ENCODE measurements around the gene SMAD4. TPM values are rescaled to one million over a fixed set of nuclear protein-coding genes. Genes with fewer than 3 reads are reported as not detected.

SMAD4 gene
- polyA plus RNA-seq, 2 of the 4 experiments (the other 2 are of a cell fraction), result 52.1 to 107 TPM

GRCh38 chr18:51076503-51076902 lies 46.5 kb downstream of the SMAD4 start:
- FAIRE-seq (no peak), DNase-seq (ENCODE audit: low read depth in 1 of 2, low spot score in 1 of 2) (no peak), ATAC-seq (no peak)
- WGBS (ENCODE audit: missing lambda C conversion rate), result 94% methylated on average over 4 of the region's 4 CpGs
- Histone ChIP-seq H3K9me3 (no peaks in the 10 kb centered on the region), H3K4me3 (no peak overlapping the region), H3K4me2 (no peak overlapping the region), H3K27ac (no peak overlapping the region), H3K4me1 (no peaks in the 10 kb centered on the region)
- CTCF ChIA-PET, result no interaction called here
- POLR2A ChIA-PET, result no interaction called here
- TF ChIP-seq PBX3 (IDR thresholded peaks at IDR 0.05) (no peak), KDM5A (IDR thresholded peaks at IDR 0.05) (no peak), FOSB (CRISPR knock-in tag; IDR thresholded peaks at IDR 0.05) (no peak), HOXB5 (CRISPR knock-in tag; IDR thresholded peaks at IDR 0.05) (no peak), FOXS1 (CRISPR knock-in tag; IDR thresholded peaks at IDR 0.05) (no peak), TP53 (CRISPR knock-in tag; IDR thresholded peaks at IDR 0.05) (no peak), CHD2 (IDR thresholded peaks at IDR 0.05; ENCODE audit: low read length, partially characterized antibody) (no peak), E2F6 (IDR thresholded peaks at IDR 0.05; ENCODE audit: borderline replicate concordance, low read depth) (no peak), EHF (CRISPR knock-in tag; IDR thresholded peaks at IDR 0.05) (no peak), HOXB13 (CRISPR knock-in tag; IDR thresholded peaks at IDR 0.05; ENCODE audit: low read depth) (no peak), RCOR1 (IDR thresholded peaks at IDR 0.05; ENCODE audit: low read depth, low read length) (no peak), RFX5 (IDR thresholded peaks at IDR 0.05) (no peak), HEYL (CRISPR knock-in tag; IDR thresholded peaks at IDR 0.05) (no peak), EP300 (IDR thresholded peaks at IDR 0.05) (no peak), RNF2 (IDR thresholded peaks at IDR 0.05; ENCODE audit: borderline replicate concordance, low read depth) (no peak), RARB (CRISPR knock-in tag; IDR thresholded peaks at IDR 0.05) (no peak)
- TF ChIP-seq, protein P1, sequence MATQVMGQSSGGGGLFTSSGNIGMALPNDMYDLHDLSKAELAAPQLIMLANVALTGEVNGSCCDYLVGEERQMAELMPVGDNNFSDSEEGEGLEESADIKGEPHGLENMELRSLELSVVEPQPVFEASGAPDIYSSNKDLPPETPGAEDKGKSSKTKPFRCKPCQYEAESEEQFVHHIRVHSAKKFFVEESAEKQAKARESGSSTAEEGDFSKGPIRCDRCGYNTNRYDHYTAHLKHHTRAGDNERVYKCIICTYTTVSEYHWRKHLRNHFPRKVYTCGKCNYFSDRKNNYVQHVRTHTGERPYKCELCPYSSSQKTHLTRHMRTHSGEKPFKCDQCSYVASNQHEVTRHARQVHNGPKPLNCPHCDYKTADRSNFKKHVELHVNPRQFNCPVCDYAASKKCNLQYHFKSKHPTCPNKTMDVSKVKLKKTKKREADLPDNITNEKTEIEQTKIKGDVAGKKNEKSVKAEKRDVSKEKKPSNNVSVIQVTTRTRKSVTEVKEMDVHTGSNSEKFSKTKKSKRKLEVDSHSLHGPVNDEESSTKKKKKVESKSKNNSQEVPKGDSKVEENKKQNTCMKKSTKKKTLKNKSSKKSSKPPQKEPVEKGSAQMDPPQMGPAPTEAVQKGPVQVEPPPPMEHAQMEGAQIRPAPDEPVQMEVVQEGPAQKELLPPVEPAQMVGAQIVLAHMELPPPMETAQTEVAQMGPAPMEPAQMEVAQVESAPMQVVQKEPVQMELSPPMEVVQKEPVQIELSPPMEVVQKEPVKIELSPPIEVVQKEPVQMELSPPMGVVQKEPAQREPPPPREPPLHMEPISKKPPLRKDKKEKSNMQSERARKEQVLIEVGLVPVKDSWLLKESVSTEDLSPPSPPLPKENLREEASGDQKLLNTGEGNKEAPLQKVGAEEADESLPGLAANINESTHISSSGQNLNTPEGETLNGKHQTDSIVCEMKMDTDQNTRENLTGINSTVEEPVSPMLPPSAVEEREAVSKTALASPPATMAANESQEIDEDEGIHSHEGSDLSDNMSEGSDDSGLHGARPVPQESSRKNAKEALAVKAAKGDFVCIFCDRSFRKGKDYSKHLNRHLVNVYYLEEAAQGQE (IDR thresholded peaks at IDR 0.05), result no peak
- TF ChIP-seq, protein P2, sequence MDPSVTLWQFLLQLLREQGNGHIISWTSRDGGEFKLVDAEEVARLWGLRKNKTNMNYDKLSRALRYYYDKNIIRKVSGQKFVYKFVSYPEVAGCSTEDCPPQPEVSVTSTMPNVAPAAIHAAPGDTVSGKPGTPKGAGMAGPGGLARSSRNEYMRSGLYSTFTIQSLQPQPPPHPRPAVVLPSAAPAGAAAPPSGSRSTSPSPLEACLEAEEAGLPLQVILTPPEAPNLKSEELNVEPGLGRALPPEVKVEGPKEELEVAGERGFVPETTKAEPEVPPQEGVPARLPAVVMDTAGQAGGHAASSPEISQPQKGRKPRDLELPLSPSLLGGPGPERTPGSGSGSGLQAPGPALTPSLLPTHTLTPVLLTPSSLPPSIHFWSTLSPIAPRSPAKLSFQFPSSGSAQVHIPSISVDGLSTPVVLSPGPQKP (IDR thresholded peaks at IDR 0.05; ENCODE audit: low read depth, low read length), result no peak

- H3K4me2 ChIP-seq, result no peak overlapping the region
- no peaks in the 10 kb centered on the region for H3K9me3 ChIP-seq
- H3K4me3 ChIP-seq, result no peak overlapping the region
- ChIA-PET POLR2A (no interaction called here), CTCF (no interaction called here)
- no peak for FAIRE-seq
- H3K27ac ChIP-seq, result no peak overlapping the region
- no peak for DNase-seq (ENCODE audit: low read depth in 1 of 2, low spot score in 1 of 2)
- 59% methylated on average over 2 of the region's 2 CpGs for WGBS (ENCODE audit: missing lambda C conversion rate)
- H3K4me1 ChIP-seq, result no peaks in the 10 kb centered on the region
- no peak for ATAC-seq
- no peak for TF ChIP-seq SMC3 (IDR thresholded peaks at IDR 0.05)
- TF ChIP-seq, protein P1 (IDR thresholded peaks at IDR 0.05), result no peak
- TF ChIP-seq CHD4 (IDR thresholded peaks at IDR 0.05; ENCODE audit: borderline replicate concordance), result no peak
- no peak for TF ChIP-seq SREBF2 (IDR thresholded peaks at IDR 0.05)
- TF ChIP-seq GATA3 (IDR thresholded peaks at IDR 0.05; ENCODE audit: borderline replicate concordance), result no peak
- TF ChIP-seq, protein P3, sequence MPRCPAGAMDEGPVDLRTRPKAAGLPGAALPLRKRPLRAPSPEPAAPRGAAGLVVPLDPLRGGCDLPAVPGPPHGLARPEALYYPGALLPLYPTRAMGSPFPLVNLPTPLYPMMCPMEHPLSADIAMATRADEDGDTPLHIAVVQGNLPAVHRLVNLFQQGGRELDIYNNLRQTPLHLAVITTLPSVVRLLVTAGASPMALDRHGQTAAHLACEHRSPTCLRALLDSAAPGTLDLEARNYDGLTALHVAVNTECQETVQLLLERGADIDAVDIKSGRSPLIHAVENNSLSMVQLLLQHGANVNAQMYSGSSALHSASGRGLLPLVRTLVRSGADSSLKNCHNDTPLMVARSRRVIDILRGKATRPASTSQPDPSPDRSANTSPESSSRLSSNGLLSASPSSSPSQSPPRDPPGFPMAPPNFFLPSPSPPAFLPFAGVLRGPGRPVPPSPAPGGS (IDR thresholded peaks at IDR 0.05), result no peak
- no peak for TF ChIP-seq PBX3 (IDR thresholded peaks at IDR 0.05)
- TF ChIP-seq JUNB (IDR thresholded peaks at IDR 0.05), result no peak
Measured at GRCh38 chr18:51077217-51077616, 47.2 kb downstream of the SMAD4 start.
